Measurements from ENCODE around the gene BLOC1S1.

The BLOC1S1 gene

DNA sequence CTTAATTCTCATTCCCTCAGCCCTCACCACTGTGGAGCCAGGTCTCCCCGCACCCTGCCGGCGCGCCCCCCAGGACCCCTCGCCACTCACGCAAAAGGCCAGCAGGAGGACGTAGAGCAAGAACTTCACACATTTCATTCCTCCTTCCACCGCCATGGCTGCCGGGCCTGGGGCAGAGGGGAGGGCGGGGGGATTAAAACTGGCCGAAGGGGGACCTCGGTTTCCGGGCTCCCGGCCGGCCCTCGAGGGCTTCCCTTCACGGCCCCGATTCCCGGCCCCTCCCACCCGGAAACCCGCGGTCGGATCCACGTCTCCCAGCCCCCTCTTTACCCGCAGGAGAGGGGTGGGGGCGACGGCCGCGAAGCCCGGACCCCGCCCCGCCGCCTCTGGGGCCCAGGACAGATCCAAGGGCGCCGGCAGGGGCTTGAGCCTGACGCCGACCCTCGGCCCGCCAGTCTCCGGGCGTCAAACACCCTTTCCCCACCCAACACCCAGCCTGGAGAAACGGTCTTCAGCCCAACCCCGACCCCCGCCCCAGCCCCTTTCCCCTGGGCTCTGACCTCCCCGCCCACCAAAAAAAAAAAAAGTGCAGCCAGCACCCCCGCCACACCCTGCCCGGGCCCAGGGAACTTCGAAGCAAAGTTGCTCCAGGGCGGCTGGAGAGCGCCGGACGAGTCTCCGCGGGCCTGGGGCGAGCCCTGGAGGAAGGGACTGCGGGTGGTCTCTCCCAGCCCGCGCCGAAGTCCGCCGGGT lies 12.5 kb downstream of the BLOC1S1 start:
- no peak for DNase-seq (ENCODE audit: low read depth)

DNA sequence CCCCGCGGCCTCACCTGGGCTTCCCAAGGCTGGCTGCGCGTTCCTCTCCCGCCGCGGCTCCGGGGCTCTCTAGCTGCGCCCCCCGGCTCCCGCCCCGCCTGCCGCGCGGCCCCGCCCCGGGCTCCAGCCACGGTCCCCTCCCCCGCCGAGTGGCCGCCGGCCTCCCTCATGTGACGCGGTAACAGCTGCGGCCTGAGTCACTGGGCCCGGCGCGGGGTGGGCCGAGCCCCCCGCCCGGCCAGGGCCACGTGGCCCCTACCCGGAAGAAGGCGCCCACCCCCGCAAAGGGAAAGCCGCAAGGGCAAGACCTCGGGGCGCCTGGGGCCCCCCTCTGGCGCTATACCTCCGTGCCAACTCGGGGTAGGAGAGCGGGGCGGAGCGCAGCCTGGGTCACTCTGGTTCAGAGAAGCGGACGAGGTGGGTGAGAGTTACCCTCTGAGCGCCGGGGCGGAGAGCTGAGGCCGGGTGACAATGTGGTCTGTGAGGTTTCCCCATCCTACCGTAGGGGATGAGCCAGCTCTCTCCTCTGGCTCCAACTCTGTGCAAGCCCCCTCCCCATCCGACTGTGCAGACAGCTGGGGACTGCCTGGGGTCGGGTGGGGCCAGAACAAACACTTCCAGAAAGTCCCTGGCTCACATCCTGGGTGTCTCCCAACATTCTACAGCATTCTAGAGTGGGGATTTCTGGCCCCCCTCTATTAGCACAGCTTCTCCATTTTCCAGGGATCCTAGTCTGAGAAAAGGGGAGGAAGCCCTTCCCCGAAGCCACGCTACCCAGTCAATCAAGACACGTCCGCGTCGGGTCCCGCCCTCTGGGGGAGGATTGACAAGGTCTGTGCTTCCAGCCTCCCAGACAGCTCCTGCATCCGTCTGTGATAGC lies 13.3 kb downstream of the BLOC1S1 start, which contains the start of gene CD63:
Gene CD63 (minus strand): TSS at position 71 of the 880 bp plus-strand sequence. CDS start 668 bp downstream, outside the sequence.
- peak; percentile 26 for DNase-seq (ENCODE audit: low read depth)

DNA sequence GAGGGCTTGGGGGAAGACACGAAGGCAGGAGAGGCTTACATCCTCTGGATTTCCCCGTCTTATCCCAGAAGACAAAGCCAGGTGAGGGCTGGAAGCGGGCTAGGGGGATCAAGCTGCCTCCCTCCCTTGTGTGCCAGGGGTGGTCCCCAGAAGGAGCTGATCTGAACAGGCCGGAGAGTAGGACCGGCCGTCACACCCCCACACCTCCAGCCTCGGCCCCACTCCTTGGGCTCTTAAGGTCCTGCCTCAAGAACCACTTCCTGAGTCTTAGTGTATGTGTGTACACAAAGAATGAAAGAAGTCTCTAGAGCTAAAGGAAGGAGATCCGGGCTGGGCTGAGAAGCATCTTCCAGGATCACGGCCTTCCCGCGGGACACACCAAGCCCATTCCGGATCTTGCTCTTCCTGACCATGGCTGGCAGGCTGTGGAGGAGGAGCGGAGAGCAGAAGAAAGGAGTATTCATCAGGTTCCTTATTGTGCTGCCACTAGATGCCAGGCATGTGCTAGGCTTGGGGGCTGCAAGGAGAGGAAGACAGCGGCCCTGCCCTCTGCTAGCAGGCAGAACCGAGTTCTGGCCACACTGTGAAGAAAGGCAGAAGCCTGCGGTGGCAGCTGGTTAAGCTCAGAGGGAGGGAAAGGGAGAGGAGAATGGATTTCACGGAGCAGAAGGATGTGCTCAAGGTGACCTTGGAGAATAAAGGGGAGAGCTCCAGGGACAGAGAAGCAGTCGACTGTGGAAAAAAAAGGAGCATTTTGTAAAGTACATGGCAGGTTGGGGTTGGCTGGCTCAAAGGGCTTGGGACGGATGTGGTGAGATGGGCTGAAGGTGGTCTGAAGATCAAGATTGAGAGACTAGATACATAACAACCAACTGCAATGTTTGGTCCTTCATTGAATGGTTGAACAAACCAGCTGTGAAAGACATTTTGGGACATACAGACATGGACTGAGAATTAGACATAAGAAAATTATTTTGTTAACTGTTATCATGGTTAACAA lies 14.3 kb downstream of the BLOC1S1 start:
- DNase-seq (ENCODE audit: low read depth): no peak

DNA sequence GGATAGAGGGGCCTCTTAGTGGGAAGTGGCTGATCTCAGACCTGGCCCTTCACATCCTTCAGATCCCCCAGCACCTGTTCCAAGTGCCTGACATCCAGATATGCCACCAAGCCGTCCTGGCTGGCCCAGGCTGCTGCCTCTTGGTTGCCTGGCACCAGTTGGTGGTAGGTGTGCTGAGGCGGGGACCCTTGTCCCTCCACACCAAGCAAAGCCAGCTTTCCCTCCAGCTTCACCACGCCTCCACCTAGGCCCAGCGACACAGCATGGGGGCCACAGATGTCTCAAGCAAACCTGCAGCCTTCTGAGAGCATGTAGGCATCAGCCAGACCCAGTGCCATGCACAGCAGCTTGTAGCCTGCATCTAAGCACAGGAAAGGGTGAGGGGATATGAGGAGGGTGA lies 16.4 kb downstream of the BLOC1S1 start:
- DNase-seq (ENCODE audit: low read depth): no peak

DNA sequence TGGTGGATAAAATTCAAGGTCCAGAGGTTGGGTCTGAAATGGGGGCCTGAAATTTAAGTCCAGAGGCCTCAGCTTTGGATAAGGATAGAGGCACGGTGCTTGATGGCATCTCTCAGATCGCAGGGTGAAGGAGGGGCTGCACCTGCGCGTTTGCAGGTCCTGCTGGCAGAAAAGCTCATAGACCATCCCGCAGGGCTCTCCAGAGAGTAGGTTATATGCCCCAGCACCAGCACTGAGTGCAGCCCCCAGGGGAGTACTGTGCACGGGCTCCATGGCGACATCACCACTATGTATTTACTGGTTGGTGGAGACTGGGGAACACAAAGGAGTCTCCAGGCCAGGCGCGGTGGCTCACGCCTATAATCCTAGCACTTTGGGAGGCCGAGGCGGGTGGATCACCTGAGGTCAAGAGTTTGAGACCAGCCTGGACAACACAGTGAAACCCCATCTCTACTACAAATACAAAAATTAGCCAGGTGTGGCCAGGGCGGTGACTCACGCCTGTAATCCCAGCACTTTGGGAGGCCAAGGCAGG lies 17.2 kb downstream of the BLOC1S1 start:
- DNase-seq (ENCODE audit: low read depth): no peak

DNA sequence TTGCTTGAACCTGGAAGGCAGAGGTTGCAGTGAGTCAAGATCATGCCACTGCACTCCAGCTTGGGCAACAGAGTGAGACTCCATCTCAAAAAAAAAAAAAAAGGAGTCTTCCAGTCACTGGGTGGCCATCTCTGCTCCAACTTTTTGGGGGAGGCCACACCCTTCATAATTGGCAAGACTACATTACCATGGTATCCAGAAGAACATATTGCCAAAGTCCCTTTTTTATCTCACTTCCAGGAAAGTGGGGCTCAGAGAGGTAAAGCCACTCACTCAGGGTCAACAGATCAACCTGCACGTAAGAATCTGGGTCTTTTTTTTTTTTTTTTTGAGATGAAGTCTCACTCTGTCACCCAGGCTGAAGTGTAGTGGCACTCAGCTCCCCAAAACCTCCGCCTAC lies 18.0 kb downstream of the BLOC1S1 start:
- no peak for DNase-seq (ENCODE audit: low read depth)

DNA sequence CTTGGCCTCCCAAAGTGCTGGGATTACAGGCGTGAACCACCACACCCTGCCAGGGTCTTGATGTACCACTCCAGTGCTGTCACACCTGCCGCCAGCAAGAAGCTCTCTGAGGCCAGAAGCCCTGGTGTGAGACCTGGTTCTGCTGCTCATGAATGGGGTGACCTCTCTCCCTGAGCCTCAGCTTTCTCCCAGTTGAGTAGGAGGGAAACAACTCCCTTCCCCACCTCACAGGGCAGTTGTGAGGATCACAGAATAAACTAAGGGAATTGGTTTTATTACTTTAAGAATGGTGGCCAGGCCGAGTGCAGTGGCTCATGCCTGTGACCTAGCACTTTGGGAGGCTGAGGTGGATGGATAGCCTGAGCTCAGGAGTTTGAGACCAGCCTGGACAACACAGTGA lies 18.7 kb downstream of the BLOC1S1 start:
- no peak for DNase-seq (ENCODE audit: low read depth)

DNA sequence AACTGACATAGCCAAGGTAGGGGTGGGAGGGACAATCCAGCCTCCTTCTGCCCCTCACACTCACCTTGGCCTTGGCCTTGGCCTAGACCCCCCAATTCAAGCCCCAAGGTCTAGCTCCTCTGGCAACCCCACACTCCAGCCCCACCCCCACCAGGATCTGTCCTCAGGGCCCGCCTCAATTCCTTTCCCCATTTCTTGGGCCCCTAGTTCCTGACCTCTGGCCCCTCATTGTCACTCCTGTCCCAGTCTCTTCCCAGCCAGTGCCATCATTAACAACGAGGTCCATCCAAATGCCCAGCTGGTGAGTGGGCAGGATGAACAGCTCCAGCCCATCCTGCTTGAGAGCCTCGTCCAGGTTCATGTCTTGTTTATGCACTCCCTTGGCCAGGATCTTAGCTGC lies 20.2 kb downstream of the BLOC1S1 start:
- DNase-seq (ENCODE audit: low read depth): no peak

DNA sequence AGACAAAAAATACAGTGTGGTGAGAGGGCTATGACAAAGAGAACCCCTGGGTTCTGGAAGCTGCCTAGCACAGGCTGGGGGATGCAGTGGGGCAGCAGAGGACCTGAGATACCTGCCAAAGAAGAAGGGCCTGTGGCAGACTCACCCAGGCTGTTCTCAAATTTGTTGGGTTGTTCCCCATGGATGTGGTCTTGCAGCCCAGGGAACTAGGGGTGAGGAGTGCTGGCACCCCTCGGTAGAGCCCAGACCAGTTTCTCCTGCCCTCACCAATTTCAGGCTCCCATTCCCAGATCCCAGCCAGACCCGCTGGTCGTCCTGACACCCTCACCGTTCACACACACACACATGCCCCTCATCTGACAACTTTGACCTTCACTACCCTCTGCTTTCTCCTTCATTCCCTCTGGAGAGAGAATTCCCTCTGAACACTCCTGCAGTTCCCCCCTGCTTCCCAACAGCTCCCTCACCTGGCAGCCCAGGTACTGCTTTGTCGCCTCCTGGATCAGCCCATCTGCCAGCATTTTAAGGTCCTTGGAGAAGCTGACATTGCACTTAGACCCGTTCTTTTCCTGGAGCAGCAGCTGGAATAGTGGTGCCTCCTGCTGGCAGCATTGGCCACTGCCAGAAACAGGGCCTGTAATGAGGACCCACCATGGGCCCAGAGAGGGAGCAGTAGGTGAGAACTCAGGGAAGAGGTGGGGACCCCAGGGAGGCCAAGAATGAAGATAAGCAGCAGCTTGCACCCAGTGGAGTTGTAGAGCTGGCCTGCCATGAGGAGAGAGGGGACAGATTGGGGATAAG lies 21.1 kb downstream of the BLOC1S1 start:
- DNase-seq (ENCODE audit: low read depth): no peak

DNA sequence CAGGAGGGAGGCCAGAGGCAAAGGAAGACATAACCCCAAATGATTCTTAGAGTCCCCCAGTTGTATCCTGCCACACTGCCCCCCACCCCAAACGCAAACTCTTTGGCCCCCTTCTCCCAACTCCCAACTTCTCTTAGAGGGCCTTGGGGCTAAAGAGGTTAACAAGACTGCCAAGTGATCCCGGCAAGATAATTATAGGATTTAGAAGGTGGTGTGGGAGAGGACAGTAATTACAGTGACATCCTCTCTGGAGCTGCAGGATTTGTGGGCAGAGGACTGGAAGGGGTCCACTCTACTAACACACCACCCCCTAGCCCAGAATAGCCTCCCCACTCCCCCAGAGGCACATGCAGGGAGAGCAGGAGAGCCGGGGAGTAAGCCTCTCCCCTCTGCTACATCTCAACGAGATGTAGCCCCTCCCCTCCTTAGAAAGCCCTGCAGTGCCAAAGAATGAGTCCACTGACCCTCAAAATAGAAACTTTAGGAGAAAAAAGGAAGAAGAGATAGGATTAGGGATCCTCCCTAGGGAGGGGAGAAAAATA lies 21.8 kb downstream of the BLOC1S1 start:
- DNase-seq (ENCODE audit: low read depth): no peak

DNA sequence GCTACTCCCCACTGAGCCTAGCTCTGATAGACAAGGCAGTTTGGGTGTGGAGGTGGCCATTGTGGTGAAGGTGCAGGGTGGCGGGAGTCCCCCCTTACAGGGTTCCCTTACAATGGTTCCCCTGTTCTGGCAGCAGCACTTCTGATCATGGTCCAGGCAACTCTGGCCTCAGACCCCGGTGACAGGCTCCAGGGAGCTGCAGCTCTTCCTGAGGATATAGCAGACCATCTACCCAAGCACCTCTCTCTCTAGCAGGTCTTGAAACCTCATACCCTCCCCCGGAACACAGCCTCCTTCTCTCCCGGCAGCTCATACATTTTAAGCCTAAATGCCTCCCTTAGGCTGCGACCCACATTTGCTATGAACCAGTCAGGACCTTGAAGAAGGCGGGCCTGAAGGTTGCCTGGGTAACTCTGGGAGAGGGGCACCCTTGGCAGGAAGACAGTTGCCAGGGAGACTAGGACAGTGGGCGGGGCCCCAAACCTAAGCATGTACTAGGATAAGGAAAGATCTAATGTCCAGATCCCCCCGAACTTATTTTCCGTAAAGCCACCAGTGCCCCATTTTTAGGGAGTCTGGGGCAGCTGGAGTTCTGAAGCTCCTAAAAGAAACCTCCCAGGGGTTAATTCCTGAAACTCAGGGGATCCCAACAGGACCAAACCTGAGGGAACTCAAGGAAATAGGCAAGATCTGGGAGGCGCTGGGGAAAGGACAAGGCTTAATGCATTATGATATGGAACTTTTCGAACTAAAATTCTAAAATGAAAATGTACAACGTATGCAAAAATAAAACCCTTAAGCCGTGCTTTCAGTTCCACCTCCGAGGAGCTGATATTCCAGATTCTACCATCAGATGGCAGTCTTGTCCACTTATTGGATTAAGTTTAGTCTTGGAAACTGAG lies 22.5 kb downstream of the BLOC1S1 start:
- DNase-seq (ENCODE audit: low read depth): peak; percentile 70

DNA sequence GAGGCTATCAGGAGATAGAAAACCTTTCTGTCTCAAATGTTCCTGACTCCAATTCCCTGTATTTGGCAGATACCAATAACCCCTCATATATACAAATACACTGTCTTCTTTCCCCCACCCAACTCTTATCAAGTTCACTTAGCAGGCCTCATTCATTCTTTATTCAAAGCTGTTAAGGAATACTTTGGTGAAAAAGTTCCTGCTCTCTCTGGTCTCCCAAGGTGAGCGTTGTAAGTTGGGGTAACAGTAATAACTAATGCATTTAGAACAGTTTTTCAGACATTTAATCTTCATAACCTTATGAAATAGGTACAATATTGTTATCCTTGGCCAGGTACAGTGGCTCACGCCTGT lies 23.2 kb downstream of the BLOC1S1 start:
- no peak for DNase-seq (ENCODE audit: low read depth)

DNA sequence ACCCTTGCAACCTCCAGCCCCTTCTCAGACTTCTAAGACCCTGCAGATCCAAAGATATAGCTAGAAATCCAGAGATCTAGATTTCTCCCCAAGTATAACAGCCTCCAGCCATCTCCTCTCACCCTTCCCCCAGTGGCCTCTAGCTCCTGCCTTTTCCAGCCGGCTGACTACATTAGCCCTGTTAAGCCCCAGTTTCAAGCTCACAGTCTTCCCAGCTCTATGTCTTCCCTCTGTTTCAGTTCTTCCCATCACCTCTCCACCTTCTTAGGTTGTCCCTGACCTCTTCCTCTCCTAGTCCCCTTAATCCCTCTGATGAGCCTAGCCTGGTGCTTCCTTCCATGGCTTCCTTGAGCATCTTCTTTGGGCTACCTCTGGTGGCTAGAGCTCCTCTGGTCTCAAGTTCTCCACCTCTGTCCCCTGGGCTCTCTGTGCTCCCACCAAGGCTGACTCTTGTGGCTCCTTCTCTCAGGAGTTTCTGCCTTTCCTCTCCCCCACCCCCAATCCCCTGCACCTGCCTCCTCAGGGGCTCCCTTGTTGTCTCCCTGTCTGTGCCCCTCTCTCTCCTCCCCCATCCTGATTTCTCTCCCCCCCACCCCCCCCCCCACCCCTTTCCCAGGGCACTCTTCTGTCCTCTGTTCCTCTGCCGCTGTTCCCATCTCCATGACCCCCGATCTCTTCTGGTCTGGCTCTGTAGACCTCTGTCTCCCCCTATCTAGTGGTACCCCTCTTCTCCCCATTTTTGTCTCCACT lies 26.3 kb downstream of the BLOC1S1 start:
- no peak for DNase-seq (ENCODE audit: low read depth)

DNA sequence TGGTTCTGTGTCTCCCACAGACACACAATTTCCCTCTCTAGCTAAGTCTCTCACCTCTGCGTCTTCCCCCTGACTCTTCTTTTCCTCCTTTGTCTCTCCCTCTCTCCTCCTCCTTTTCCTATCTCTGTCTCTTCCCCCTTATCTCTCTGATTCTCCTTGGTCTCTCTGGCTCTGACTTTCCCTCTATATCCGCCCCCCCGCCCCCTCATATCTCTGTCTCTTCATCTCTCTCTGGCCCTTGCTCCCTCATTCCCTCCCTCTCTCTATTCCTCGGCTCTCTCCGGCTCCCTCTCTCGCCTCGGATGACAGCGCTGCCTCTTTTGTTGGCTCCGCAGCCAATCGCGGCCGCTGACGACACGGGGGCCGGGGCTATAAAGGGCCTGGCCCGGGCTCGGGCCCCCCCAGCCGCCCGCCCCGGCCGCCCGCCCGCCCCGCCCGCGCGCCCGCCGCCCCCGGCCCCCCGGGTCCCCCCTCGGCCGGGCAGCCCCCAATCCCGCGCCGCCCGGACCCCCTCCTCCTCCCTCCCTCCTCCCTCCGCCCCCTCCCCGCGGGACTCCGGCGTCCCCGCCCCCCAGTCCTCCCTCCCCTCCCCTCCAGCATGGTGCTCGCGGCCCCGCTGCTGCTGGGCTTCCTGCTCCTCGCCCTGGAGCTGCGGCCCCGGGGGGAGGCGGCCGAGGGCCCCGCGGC lies 27.0 kb downstream of the BLOC1S1 start, which contains the start of gene GDF11:
Gene GDF11 (plus strand): TSS at position 404 of the 687 bp plus-strand sequence. CDS start 195 bp downstream, at position 599.
- peak; percentile 41 for DNase-seq (ENCODE audit: low read depth)

DNA sequence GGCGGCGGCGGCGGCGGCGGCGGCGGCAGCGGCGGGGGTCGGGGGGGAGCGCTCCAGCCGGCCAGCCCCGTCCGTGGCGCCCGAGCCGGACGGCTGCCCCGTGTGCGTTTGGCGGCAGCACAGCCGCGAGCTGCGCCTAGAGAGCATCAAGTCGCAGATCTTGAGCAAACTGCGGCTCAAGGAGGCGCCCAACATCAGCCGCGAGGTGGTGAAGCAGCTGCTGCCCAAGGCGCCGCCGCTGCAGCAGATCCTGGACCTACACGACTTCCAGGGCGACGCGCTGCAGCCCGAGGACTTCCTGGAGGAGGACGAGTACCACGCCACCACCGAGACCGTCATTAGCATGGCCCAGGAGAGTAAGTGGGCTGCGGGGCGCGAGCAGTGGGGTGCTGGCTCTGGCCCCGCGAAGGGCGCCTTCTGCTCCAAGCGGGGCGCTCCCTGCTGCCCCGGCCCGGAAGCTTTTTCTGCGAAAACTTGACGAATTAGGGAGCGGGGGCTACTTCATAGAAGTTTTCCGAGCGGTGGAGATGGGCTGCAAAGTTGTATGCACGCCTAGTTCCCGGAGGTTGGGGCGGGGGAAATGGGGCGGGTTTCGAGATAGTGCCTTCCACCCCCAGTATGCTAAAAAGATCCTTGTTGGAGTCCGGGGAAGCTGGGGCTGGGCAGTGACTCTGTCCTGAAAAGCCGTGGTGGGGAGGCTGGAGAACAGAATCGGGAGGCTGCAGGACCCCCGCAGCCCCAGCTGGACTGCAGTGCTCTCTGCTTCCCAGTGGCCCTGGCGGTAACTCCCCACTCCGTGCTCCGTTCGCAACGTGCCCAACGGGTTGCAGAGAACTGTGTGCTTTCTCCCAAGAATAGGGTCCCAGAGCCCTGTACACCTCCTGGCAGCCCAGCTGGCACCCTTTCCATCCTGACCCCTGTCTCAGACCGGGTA lies 27.8 kb downstream of the BLOC1S1 start:
- no peak for DNase-seq (ENCODE audit: low read depth)

DNA sequence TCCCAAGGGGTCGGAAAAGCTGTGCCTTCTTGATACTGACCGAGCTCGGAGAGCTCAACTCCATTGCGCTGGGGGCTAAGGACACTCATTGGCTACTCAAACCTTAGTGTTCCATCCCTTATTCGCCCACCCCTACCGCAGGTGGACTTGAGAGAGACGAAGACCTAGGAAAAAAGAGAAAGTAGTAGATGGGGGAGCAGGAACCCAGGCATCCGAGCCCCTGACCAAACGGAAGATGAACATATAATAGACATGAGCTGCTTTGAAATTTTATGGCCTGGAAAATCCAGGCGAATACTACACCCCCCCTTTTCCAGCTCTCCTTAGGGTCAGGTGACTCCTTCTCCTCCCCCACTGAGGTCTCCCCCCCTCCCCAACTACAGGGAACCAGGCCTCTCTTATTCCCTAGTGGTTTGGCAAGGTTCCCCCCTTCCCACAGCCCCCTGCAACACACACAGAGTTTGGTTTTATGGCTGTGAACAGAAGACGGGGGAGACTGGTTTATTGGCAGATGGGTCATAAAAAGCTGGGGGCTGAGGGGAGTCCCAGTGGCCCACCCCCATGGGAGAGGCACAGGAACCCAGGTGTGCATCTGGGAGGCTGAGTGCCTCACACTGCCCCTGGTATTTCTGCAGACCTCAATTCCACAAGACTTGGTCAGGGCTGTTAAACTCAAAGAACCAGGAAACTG lies 28.6 kb downstream of the BLOC1S1 start:
- DNase-seq (ENCODE audit: low read depth): no peak
